SK-N-DZ (cell line): Measurements from ENCODE around the gene GDA.
"Not testable (repeated sequence)": the region's sequence is repeated elsewhere in the genome, so short reads cannot be mapped to it uniquely, and the experiment has no call there.

Experiments used
- DNase-seq: peaks from one replicate; pipeline ENCODE4 v3.0.0-alpha.2; 2015; ENCODE audit warnings: low spot score
- small RNA-seq, 2 experiments: library from RNA; depleted of rRNA; stranded (forward); fragments of <200 nt; gene quantifications; one replicate each; pipeline ENCODE3, GENCODE V24; 2014

GDA gene

GRCh38 chr9:72276429-72276828 is 127.2 kb downstream of the GDA start:
- DNase-seq = no peak

- no peak for DNase-seq
These were observed 129.7 kb downstream of the GDA start for GRCh38 chr9:72278959-72279358.

GRCh38 chr9:72280913-72281500 is 131.8 kb downstream of the GDA start:
- DNase-seq = peak; percentile 54

GRCh38 chr9:72289401-72289800 is 140.2 kb downstream of the GDA start:
- no peak for DNase-seq

DNA sequence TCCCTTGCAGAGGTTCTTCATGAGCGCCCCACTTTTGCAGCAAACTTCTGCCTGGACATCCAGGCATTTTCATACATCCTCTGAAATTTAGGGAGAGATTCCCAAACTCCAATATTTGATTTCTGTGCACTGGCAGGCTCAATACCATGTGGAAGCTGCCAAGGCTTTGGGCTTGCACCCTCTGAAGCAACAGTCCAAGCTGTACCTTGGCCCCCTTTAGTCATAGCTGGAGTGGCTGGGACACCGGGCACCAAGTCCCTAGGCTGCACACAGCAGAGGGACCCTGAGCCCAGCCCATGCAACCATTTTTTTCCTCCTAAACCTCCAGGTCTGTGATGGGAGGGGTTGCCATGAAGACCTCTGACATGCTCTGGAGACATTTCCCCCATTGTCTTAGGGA is 141.1 kb downstream of the GDA start:
- DNase-seq = no peak

DNA sequence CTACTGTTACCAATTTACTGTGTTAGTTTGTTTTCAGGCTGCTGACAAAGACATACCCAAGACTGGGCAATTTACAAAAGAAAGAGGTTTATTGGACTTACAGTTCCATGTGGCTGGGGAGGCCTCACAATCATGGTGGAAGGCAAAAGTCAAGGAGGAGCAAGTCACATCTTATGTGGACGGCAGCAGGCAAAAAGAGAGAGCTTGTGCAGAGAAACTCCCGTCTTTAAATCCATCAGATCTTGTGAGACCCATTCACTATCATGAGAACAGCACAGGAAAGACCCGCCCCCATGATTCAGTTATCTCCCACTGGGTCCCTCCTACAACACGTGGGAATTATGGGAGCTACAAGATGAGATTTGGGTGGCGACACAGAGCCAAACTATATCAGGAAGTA is 142.3 kb downstream of the GDA start:
- DNase-seq = not testable (repeated sequence)

DNA sequence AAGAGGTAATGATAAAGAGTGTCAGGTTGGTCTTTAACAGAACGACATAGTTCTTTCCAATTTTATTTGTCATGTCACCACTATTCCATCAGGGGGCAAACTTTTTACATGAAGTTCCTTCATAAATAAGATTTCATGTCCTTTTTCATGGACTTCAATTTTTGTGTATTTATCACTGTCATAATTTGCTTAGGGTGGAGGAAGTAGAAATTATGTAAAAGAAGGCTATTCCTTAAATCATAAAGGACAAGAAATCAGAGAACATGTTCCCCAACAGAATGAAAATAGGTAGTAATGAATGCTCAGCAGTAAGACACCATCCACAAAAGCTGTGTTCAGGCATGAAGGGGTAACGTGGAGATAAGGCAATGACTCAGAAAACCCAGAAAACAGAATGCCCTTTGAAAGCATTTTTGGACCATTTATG is 143.0 kb downstream of the GDA start:
- DNase-seq = no peak

- no peak for DNase-seq
These were observed 143.8 kb downstream of the GDA start for GRCh38 chr9:72292874-72293607.

- DNase-seq = no peak
These were observed 145.7 kb downstream of the GDA start for GRCh38 chr9:72294936-72295335.

DNA sequence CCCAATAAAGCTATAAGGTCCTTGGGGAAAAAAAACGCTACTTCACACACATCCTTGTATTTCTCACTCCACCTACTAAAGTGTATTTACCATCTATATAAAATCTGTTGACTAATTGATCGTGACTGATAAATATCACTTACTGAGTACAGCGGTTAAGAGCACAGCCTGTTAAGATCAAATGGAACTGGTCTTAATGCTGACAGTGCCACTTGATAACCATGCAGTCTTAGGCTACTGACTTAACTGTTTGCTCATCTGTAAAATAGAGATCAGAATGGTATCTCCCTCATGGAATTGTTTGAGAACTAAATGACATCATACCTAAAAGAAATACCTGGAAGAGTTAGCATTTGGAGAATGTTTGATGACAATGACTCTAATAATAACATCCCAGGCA is 148.3 kb downstream of the GDA start:
- DNase-seq = no peak

- no peak for DNase-seq
These were observed 149.9 kb downstream of the GDA start for GRCh38 chr9:72299017-72299603.

GRCh38 chr9:72300873-72301272 is 151.6 kb downstream of the GDA start:
- no peak for DNase-seq

Small RNAs within 50 kb of the gene (small RNA-seq; reads per million reads assigned to genes)
- gene RNA5SP285 = 0 reads per million in 2 experiments
